SK-N-SH treated with all-trans-retinoic acid at 6 μM for 48 hours (cell line): ENCODE measurements around the gene BICRAL.
"Not testable (repeated sequence)": the region's sequence is repeated elsewhere in the genome, so short reads cannot be mapped to it uniquely, and the experiment has no call there.

Experiments used
- ATAC-seq: fragments of 200-7000 bp; cut with Tn5 transposase; 3 replicates; pipeline ENCODE4 v1.9.1; 2020; ENCODE audit warnings: mild to moderate bottlenecking, moderate library complexity
- ARNTL ChIP-seq: fragments of 450-650 bp; formaldehyde crosslinking; IDR thresholded peaks from 2 replicates; pipeline ENCODE4 v1.5.0; 2020; ENCODE audit warnings: low read depth, mild to moderate bottlenecking, moderate library complexity, borderline replicate concordance
- CSDC2 ChIP-seq: fragments of 250-450 bp; sonication (Bioruptor Pico); IDR thresholded peaks from 2 replicates; pipeline ENCODE4 v1.5.0; 2020; ENCODE audit warnings: mild to moderate bottlenecking, moderate library complexity
- ESRRG ChIP-seq: fragments of 250-450 bp; sonication (Bioruptor Pico); IDR thresholded peaks from 2 replicates; pipeline ENCODE4 v1.6.1; 2021; ENCODE audit warnings: mild to moderate bottlenecking
- GLIS3 ChIP-seq: fragments of 250-450 bp; sonication (Bioruptor Pico); IDR thresholded peaks from 2 replicates; pipeline ENCODE4 v1.5.0; 2020; ENCODE audit warnings: mild to moderate bottlenecking, moderate library complexity
- ISL1 ChIP-seq: fragments of 250-450 bp; sonication (Bioruptor Pico); IDR thresholded peaks from 2 replicates; pipeline ENCODE4 v2.1.2; 2022; ENCODE audit warnings: mild to moderate bottlenecking, moderate library complexity
- OSR1 ChIP-seq: fragments of 250-450 bp; sonication (Bioruptor Pico); IDR thresholded peaks from 2 replicates; pipeline ENCODE4 v1.8.0; 2022; ENCODE audit warnings: moderate library complexity, mild to moderate bottlenecking, inconsistent platforms
- PPARA ChIP-seq: fragments of 250-450 bp; sonication (Bioruptor Pico); IDR thresholded peaks from 2 replicates; pipeline ENCODE4 v1.5.0; 2020; ENCODE audit warnings: mild to moderate bottlenecking, borderline replicate concordance
- RARB ChIP-seq: fragments of 250-450 bp; sonication (Bioruptor Pico); IDR thresholded peaks from 2 replicates; pipeline ENCODE4 v1.8.0; 2021; ENCODE audit warnings: mild to moderate bottlenecking, moderate library complexity
- SNAI2 ChIP-seq: fragments of 250-450 bp; sonication (Bioruptor Pico); IDR thresholded peaks from 2 replicates; pipeline ENCODE4 v1.5.0; 2020; ENCODE audit warnings: mild to moderate bottlenecking, moderate library complexity
- TCF4 ChIP-seq: fragments of 250-450 bp; sonication (Bioruptor Pico); IDR thresholded peaks from 2 replicates; pipeline ENCODE4 v1.8.0; 2021; ENCODE audit warnings: mild to moderate bottlenecking, moderate library complexity, borderline replicate concordance
- TOX ChIP-seq: fragments of 250-450 bp; sonication (Bioruptor Pico); IDR thresholded peaks from 2 replicates; pipeline ENCODE4 v1.8.0; 2021; ENCODE audit warnings: mild to moderate bottlenecking, moderate library complexity, borderline replicate concordance
- ZC3H10 ChIP-seq: fragments of 250-450 bp; sonication (Bioruptor Pico); IDR thresholded peaks from 2 replicates; pipeline ENCODE4 v1.5.1; 2021; ENCODE audit warnings: mild to moderate bottlenecking, moderate library complexity
- ZFP3 ChIP-seq: fragments of 250-450 bp; sonication (Bioruptor Pico); IDR thresholded peaks from 2 replicates; pipeline ENCODE4 v1.5.0; 2020; ENCODE audit warnings: mild to moderate bottlenecking, moderate library complexity
- ZFP30 ChIP-seq: fragments of 450-650 bp; formaldehyde crosslinking; IDR thresholded peaks from 2 replicates; pipeline ENCODE4 v1.5.0; 2022; ENCODE audit warnings: mild to moderate bottlenecking, moderate library complexity
- ZNF565 ChIP-seq: fragments of 450-650 bp; formaldehyde crosslinking; conservative IDR thresholded peaks from 2 replicates; pipeline ENCODE4 v1.5.0; 2020; ENCODE audit warnings: low read depth, mild to moderate bottlenecking, moderate library complexity
- ZNF70 ChIP-seq: fragments of 450-650 bp; formaldehyde crosslinking; IDR thresholded peaks from 2 replicates; pipeline ENCODE4 v1.5.0; 2020; ENCODE audit warnings: mild to moderate bottlenecking, moderate library complexity
- ZNF8 ChIP-seq: fragments of 450-650 bp; formaldehyde crosslinking; IDR thresholded peaks from 2 replicates; pipeline ENCODE4 v1.5.0; 2020; ENCODE audit warnings: mild to moderate bottlenecking, moderate library complexity
- TF ChIP-seq, protein P1 (sequence below): fragments of 250-450 bp; sonication (Bioruptor Pico); IDR thresholded peaks from 2 replicates; pipeline ENCODE4 v1.8.0; 2021; ENCODE audit warnings: low read depth, mild to moderate bottlenecking, moderate library complexity, borderline replicate concordance
- TF ChIP-seq, protein P2 (sequence below): fragments of 250-450 bp; sonication (Bioruptor Pico); IDR thresholded peaks from 2 replicates; pipeline ENCODE4 v1.8.0; 2020; ENCODE audit warnings: mild to moderate bottlenecking, moderate library complexity, borderline replicate concordance

Gene BICRAL

DNA sequence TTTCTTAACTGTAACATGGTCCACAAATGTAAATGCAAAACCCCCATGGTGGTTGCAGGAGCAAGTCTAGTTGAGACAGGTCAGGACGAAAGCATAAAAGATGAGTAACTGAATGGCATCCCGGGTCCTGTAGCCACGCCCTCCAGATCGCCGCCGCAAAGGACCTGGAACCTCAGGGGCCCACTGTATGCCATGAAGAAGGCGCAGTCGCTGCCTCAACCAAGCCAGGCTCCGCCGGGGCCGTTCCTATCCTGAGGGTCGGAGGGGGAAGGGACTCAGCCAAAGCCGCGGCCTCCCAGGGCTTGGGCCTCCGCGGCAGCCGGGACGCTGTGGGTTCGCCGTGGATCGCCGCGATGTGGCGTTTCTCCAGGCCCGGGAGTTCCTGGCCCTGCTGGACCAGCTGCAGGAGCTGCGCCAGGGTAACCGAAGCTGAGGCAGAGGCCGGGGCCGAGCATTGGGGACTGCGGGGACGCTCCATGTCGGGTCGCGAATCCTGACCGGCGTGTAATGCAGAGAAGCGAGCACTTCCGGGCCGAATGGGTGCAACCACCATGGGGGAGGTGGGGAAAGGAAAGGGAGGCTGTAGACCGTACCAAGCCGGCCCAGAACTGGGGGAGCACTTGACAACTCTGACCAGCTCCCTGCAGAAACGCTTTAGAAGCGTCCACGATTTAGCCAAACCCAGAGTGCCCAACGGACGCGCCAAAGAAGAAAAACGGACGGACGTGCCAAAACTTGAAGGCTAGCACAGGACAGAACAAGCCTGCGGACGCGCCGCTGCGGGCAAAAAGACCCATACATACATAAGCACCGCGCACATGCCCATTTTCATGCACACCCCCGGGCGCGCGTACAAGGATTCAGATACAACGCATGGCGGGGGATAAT lies 108.7 kb downstream of the BICRAL start:
- ATAC-seq, result peak; percentile 96
- TF ChIP-seq GLIS3 (CRISPR knock-in tag) (peak; percentile 96), ZNF8 (CRISPR knock-in tag) (no peak), TCF4 (CRISPR knock-in tag) (0 out of 2 replicates have a peak, but pooled peaks have one; percentile 10), TOX (peak; percentile 28; the same call in 1 of the 2 replicates)
- TF ChIP-seq, protein P1, sequence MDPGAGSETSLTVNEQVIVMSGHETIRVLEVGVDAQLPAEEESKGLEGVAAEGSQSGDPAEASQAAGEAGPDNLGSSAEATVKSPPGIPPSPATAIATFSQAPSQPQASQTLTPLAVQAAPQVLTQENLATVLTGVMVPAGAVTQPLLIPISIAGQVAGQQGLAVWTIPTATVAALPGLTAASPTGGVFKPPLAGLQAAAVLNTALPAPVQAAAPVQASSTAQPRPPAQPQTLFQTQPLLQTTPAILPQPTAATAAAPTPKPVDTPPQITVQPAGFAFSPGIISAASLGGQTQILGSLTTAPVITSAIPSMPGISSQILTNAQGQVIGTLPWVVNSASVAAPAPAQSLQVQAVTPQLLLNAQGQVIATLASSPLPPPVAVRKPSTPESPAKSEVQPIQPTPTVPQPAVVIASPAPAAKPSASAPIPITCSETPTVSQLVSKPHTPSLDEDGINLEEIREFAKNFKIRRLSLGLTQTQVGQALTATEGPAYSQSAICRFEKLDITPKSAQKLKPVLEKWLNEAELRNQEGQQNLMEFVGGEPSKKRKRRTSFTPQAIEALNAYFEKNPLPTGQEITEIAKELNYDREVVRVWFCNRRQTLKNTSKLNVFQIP, result 0 out of 2 replicates have a peak, but pooled peaks have one; percentile 19

DNA sequence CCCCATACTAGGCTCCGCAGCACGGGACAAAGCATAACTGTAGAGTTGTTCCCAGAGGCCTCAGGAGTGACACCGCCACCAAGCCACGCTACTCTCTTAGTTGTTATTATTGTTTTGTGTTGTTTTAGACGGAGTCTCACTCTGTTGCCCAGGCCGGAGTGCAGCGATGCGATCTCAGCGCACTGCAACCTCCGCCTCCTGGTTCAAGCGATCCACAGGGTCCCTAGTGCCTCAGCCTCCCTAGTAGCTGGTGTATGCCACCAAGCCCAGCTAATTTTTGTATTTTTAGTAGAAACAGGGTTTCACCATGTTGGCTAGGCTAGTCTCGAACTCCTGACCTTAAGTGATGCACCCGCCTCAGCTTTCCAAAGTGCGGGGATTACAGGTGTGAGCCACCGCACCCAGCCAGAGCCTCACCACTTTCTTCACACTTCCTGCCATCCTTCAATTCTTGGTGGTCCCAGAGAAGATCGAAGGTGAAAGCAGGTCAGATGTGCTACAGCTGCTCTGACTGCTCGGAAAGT lies 109.4 kb downstream of the BICRAL start:
- no peak for TF ChIP-seq ZNF70 (CRISPR knock-in tag)
- TF ChIP-seq, protein P1, result no peak
- TF ChIP-seq ZNF8 (CRISPR knock-in tag), result no peak
- TF ChIP-seq, protein P2, sequence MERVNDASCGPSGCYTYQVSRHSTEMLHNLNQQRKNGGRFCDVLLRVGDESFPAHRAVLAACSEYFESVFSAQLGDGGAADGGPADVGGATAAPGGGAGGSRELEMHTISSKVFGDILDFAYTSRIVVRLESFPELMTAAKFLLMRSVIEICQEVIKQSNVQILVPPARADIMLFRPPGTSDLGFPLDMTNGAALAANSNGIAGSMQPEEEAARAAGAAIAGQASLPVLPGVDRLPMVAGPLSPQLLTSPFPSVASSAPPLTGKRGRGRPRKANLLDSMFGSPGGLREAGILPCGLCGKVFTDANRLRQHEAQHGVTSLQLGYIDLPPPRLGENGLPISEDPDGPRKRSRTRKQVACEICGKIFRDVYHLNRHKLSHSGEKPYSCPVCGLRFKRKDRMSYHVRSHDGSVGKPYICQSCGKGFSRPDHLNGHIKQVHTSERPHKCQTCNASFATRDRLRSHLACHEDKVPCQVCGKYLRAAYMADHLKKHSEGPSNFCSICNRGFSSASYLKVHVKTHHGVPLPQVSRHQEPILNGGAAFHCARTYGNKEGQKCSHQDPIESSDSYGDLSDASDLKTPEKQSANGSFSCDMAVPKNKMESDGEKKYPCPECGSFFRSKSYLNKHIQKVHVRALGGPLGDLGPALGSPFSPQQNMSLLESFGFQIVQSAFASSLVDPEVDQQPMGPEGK, result no peak
- TF ChIP-seq, all 23 proteins: peak for 0
- no peak for ATAC-seq

DNA sequence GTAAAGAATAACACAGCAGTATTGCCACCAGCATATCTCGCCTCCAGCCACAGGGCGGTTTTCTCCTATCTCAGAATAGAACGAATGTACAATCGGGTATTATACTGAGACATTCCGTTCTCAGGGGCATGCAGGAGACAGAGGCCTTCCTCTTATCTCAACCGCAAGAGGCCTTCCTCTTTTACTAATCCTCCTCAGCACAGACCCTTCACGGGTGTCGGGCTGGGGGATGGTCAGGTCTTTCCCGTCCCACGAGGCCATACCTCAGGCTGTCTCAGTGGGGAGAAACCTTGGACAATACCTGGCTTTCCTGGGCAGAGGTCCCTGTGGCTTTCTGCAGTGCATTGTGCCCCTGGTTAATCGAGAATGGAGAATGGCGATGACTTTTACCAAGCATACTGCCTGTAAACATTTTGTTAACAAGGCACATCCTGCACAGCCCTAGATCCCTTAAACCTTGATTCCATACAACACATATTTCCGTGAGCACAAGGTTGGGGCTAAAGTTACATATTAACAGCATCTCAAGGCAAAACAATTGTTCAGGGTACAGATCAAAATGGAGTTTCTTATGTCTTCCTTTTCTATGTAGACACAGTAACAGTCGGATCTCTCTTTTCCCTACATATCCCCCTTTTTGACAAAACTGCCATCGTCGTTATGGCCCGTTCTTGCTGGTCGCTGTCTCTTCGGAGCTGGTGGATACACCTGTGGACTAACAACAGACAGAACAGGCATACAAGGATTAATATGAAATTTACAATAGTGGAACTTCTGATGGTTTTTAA lies 112.4 kb downstream of the BICRAL start:
- not testable (repeated sequence) for ATAC-seq

DNA sequence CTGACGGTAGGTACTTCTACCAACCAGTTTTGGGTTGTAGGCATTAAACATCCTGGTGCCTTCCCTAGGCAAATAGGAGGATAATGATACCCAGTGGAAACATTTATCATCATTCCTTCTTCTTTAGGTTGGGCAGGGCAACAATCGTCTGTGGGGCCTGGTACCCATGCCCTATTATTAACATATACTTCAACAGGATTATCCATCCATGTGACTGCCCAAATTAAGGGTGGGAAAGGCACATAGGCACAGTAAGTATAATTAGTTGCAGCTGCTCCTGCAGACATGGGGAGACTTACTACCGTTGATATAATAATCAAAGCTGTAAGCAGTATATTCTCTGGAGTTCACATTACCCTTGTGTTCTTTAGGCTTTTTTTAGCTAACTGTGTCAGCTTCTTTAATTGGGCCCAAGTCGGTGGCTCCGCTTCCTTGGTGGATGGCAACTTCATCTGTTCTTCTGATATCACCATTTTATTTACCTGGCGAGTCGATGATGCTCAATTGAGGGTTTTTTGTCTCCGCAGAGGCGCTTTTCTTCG lies 114.4 kb downstream of the BICRAL start:
- TF ChIP-seq ZFP3 (CRISPR knock-in tag) (no peak), SNAI2 (CRISPR knock-in tag) (no peak), CSDC2 (CRISPR knock-in tag) (no peak), ARNTL (CRISPR knock-in tag) (no peak), TOX (no peak), RARB (CRISPR knock-in tag) (no peak), ISL1 (CRISPR knock-in tag) (no peak), ZFP30 (CRISPR knock-in tag) (no peak), ZNF565 (no peak), ZNF70 (CRISPR knock-in tag) (no peak), ZNF8 (CRISPR knock-in tag) (no peak), PPARA (no peak), GLIS3 (CRISPR knock-in tag) (no peak), ESRRG (CRISPR knock-in tag) (no peak), ZC3H10 (no peak)
- no peak for ATAC-seq

DNA sequence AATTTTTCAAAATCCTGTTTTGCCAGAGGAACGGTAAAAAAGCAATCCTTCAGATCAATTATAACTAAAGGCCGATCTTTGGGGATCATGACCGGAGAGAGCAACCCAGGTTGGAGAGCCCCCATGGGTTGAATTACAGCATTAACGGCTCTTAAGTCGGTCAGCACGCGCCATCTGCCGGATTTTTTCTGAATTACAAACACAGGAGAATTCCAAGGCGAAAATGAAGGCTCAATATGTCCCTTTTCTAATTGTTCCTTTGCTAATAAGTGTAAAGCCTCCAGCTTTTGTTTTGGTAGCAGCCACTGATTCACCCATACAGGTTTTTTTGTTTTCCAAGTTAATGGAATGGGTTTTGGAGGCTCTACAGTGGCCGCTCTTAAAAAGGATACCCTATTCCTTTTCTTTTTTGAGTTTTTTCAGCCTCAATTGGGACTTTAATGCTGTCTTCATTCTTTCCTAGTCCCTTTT lies 117.1 kb downstream of the BICRAL start:
- no peak for TF ChIP-seq OSR1 (CRISPR knock-in tag)
- peak; percentile 60; the same call in 1 of the 2 replicates for TF ChIP-seq ZNF70 (CRISPR knock-in tag)
- TF ChIP-seq, all 23 proteins: peak for 1
- no peak for ATAC-seq
